GM12891 (cell line): Measurements from ENCODE around the gene RGS3.

ENCODE experiments used
- POLR2A ChIP-seq: IDR thresholded peaks from 2 replicates; pipeline ENCODE4 v1.6.1; 2011; ENCODE audit warnings: low read depth, low read length, control low read depth
- POLR2AphosphoS5 ChIP-seq: IDR thresholded peaks from 2 replicates; pipeline ENCODE4 v1.6.1; 2011; ENCODE audit warnings: low read depth, low read length, control low read depth
- TAF1 ChIP-seq: IDR thresholded peaks from 2 replicates; pipeline ENCODE4 v1.6.1; 2011; ENCODE audit warnings: low read depth, low read length, control low read depth

DNA sequence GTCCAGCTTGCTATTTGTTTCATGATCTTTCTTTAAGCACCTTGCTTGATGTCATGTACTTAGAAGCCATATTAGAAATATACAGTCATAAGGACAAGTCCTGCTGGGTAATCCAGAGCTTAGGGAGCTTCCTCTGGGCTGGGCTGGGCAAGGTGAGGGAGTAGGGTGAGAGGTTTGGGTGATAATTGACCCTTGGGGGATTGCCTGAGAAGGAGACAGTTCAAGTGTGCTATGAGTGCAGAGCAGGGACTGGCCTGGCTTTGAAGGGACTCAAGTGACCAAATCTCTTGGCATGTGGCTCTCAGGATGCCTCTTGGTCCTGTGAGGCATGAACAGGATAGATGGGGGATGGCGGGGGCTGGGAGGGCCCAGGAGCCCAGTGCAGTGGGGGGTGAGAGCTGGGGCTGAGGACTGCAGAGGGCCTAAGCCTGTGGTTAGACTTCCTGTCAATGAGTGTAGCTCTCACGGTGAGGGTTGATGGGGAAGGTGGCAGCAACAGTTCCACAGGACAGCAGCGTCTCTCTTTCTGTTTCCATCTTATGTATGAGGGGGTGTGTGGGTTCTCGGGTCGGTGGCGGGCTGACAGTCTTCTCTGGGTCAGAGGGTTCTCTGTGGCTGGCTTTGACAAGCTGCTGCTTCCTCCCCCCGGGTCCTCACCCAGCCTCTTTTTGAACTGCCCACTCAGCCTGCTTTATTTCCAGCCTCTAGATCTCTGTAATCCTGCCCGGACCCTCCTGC is 53.5 kb downstream of the RGS3 start:
- TF ChIP-seq POLR2A: 0 out of 2 replicates have a peak, but pooled peaks have one; percentile 27
- TF ChIP-seq POLR2AphosphoS5: no peak
- peak; percentile 23; the same call in 1 of the 2 replicates for TF ChIP-seq TAF1
